ENCODE measurements around the gene MTUS2.

DNA sequence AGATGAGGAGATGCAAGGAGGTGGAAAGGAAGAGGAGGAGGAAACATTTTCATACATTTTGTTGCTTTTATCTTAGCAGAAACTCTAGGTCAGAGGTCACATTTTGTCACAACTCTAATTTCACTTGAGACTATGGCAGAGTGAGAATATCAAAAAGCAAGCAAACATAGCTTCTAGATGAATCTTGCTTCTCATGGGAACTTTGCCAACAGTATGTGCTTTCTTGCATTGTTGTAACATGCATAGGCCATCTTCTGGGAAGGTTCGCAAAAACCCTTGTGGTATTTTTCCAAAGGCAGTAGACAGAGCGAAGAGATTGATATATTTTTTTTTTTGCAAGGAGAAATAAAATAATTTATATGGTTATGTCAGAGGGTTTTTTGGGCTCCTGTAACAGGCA, 291.3 kb downstream of the MTUS2 start:
- TF ChIP-seq, protein P1, sequence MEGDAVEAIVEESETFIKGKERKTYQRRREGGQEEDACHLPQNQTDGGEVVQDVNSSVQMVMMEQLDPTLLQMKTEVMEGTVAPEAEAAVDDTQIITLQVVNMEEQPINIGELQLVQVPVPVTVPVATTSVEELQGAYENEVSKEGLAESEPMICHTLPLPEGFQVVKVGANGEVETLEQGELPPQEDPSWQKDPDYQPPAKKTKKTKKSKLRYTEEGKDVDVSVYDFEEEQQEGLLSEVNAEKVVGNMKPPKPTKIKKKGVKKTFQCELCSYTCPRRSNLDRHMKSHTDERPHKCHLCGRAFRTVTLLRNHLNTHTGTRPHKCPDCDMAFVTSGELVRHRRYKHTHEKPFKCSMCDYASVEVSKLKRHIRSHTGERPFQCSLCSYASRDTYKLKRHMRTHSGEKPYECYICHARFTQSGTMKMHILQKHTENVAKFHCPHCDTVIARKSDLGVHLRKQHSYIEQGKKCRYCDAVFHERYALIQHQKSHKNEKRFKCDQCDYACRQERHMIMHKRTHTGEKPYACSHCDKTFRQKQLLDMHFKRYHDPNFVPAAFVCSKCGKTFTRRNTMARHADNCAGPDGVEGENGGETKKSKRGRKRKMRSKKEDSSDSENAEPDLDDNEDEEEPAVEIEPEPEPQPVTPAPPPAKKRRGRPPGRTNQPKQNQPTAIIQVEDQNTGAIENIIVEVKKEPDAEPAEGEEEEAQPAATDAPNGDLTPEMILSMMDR (conservative IDR thresholded peaks at IDR 0.05; ENCODE audit: low read depth in 2 of 2): no peak
- TF ChIP-seq POLR2AphosphoS5 (IDR thresholded peaks at IDR 0.05; ENCODE audit: low read depth) (no peak), STAT1 (IDR thresholded peaks at IDR 0.05; ENCODE audit: unreplicated experiment) (no peak), CREB1 (CRISPR knock-in tag; IDR thresholded peaks at IDR 0.05; ENCODE audit: low read depth) (no peak), JUNB (IDR thresholded peaks at IDR 0.05; ENCODE audit: unreplicated experiment) (no peak), EZH2phosphoT487 (IDR thresholded peaks at IDR 0.05; ENCODE audit: unreplicated experiment) (no peak), NANOG (IDR thresholded peaks at IDR 0.05; ENCODE audit: borderline replicate concordance) (no peak), EZH2 (IDR thresholded peaks at IDR 0.05; ENCODE audit: low read depth, unreplicated experiment) (no peak)
- TF ChIP-seq, protein P2, sequence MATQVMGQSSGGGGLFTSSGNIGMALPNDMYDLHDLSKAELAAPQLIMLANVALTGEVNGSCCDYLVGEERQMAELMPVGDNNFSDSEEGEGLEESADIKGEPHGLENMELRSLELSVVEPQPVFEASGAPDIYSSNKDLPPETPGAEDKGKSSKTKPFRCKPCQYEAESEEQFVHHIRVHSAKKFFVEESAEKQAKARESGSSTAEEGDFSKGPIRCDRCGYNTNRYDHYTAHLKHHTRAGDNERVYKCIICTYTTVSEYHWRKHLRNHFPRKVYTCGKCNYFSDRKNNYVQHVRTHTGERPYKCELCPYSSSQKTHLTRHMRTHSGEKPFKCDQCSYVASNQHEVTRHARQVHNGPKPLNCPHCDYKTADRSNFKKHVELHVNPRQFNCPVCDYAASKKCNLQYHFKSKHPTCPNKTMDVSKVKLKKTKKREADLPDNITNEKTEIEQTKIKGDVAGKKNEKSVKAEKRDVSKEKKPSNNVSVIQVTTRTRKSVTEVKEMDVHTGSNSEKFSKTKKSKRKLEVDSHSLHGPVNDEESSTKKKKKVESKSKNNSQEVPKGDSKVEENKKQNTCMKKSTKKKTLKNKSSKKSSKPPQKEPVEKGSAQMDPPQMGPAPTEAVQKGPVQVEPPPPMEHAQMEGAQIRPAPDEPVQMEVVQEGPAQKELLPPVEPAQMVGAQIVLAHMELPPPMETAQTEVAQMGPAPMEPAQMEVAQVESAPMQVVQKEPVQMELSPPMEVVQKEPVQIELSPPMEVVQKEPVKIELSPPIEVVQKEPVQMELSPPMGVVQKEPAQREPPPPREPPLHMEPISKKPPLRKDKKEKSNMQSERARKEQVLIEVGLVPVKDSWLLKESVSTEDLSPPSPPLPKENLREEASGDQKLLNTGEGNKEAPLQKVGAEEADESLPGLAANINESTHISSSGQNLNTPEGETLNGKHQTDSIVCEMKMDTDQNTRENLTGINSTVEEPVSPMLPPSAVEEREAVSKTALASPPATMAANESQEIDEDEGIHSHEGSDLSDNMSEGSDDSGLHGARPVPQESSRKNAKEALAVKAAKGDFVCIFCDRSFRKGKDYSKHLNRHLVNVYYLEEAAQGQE (IDR thresholded peaks at IDR 0.05; ENCODE audit: unreplicated experiment): no peak
